SK-N-SH (cell line): ENCODE measurements around the gene FOXP1. TPM values are rescaled to one million over a fixed set of nuclear protein-coding genes. Genes with fewer than 3 reads are reported as not detected.

Experiments
- CTCF ChIA-PET: fragments of 300-600, 350-600 bp; formaldehyde crosslinking; extraction: SDS; loops from one replicate; lab custom pipeline; 2021; lab: Yijun Ruan, JAX
- POLR2A ChIA-PET: fragments of 350-600 bp; sonication (Branson Sonifier 250); formaldehyde crosslinking; extraction: SDS; loops from one replicate; lab custom pipeline; 2020; ENCODE audit warnings: antibody characterized with exemption, inconsistent platforms; lab: Yijun Ruan, JAX
- DNase-seq: peaks from one replicate; pipeline ENCODE4 v3.0.0; 2012
- H2AFZ ChIP-seq: fragments of 200-600 bp; sonication (generic); 2 replicates; pipeline ENCODE4 v1.8.1; 2016; ENCODE audit warnings: antibody characterized with exemption, mild to moderate bottlenecking, low read depth
- H3F3A ChIP-seq: fragments of 200-600 bp; sonication (generic); replicated peaks from 2 replicates; pipeline ENCODE3; 2016; ENCODE audit warnings: antibody characterized with exemption, mild to moderate bottlenecking; ENCODE audit not compliant: insufficient read depth
- H3K27ac ChIP-seq, 2 experiments: fragments of 200-500 bp in 1 of 2; fragments of 200-600 bp in 1 of 2; sonication (Bioruptor generic) in 1 of 2; sonication (generic), shearing (Covaris generic) in 1 of 2; 2 replicates each; pipeline versions ENCODE4 v1.5.1 to v1.6.1; 2014 to 2016; ENCODE audit warnings: low read depth in 2 of 2, inconsistent platforms in 1 of 2, low read length in 1 of 2, mild to moderate bottlenecking in 1 of 2, mixed read lengths in 1 of 2
- H3K27me3 ChIP-seq: fragments of 200-600 bp; sonication (generic), shearing (Covaris generic); 2 replicates; pipeline ENCODE4 v1.6.1; 2016; ENCODE audit warnings: mixed run types; ENCODE audit not compliant: insufficient read depth
- H3K36me3 ChIP-seq, 2 experiments: fragments of 200-500 bp in 1 of 2; fragments of 200-600 bp in 1 of 2; sonication (Bioruptor generic) in 1 of 2; sonication (generic) in 1 of 2; replicated peaks in 1 of 2; 2 replicates each; pipeline versions ENCODE3 to v1.5.1; 2014 to 2016; ENCODE audit warnings: low read length in 1 of 2, mild to moderate bottlenecking in 1 of 2; ENCODE audit not compliant: insufficient read depth in 2 of 2, control insufficient read depth in 1 of 2
- H3K4me1 ChIP-seq, 2 experiments: fragments of 200-500 bp in 1 of 2; fragments of 200-600 bp in 1 of 2; sonication (Bioruptor generic) in 1 of 2; sonication (generic), shearing (Covaris generic) in 1 of 2; 2 replicates each; pipeline versions ENCODE4 v1.5.1 to v1.6.1; 2014 to 2016; ENCODE audit warnings: low read depth in 1 of 2, low read length in 1 of 2, mixed run types in 1 of 2; ENCODE audit not compliant: insufficient read depth in 2 of 2, control insufficient read depth in 1 of 2
- H3K4me2 ChIP-seq: fragments of 200-600 bp; sonication (generic), shearing (Covaris generic); 2 replicates; pipeline ENCODE4 v1.6.1; 2017; ENCODE audit warnings: mixed run types
- H3K4me3 ChIP-seq, 2 experiments: fragments of 200-500 bp in 1 of 2; fragments of 200-600 bp in 1 of 2; sonication (Bioruptor generic) in 1 of 2; sonication (generic), shearing (Covaris generic) in 1 of 2; 2 replicates each; pipeline versions ENCODE4 v1.5.1 to v1.8.1; 2014 to 2016; ENCODE audit warnings: low read depth in 2 of 2, inconsistent platforms in 1 of 2, low read length in 1 of 2, mild to moderate bottlenecking in 1 of 2, mixed read lengths in 1 of 2, moderate library complexity in 1 of 2
- H3K79me2 ChIP-seq: fragments of 200-600 bp; sonication (generic); 2 replicates; pipeline ENCODE4 v1.8.1; 2017; ENCODE audit warnings: mild to moderate bottlenecking; ENCODE audit not compliant: insufficient read depth
- H3K9ac ChIP-seq: fragments of 200-600 bp; sonication (generic); 2 replicates; pipeline ENCODE4 v1.6.1; 2017; ENCODE audit warnings: mixed run types
- H3K9me2 ChIP-seq: fragments of 200-600 bp; sonication (generic); 2 replicates; pipeline ENCODE4 v1.6.1; 2017; ENCODE audit warnings: mixed run types
- H3K9me3 ChIP-seq: fragments of 200-600 bp; sonication (generic); 2 replicates; pipeline ENCODE4 v1.6.1; 2017; ENCODE audit warnings: mixed run types, mild to moderate bottlenecking, moderate library complexity
- H4K20me1 ChIP-seq: fragments of 200-600 bp; sonication (generic); 2 replicates; pipeline ENCODE4 v1.6.1; 2017; ENCODE audit warnings: mild to moderate bottlenecking, mixed run types; ENCODE audit not compliant: insufficient read depth
- CHD2 ChIP-seq: fragments of 150-350 bp; IDR thresholded peaks from 2 replicates; pipeline ENCODE4 v1.6.1; 2018; ENCODE audit warnings: low read length; ENCODE audit not compliant: partially characterized antibody
- ELF1 ChIP-seq: IDR thresholded peaks from 2 replicates; pipeline ENCODE4 v1.4.0; 2012
- EZH2phosphoT487 ChIP-seq: fragments of 200-600 bp; sonication (generic); IDR thresholded peaks from 2 replicates; pipeline ENCODE4 v1.6.1; 2017; ENCODE audit warnings: low read depth, mixed run types, mild to moderate bottlenecking, antibody characterized with exemption, moderate library complexity, borderline replicate concordance
- FOXJ3 ChIP-seq: sonication (generic); formaldehyde crosslinking; IDR thresholded peaks from 2 replicates; pipeline ENCODE4 v1.5.1; 2020; ENCODE audit warnings: mild to moderate bottlenecking, missing genetic modification reagents
- MAX ChIP-seq: IDR thresholded peaks from 2 replicates; pipeline ENCODE4 v1.4.0; 2012; ENCODE audit warnings: low read depth
- NFIC ChIP-seq: IDR thresholded peaks from 2 replicates; pipeline ENCODE4 v1.4.0; 2012; ENCODE audit warnings: borderline replicate concordance
- PBX3 ChIP-seq: IDR thresholded peaks from 2 replicates; pipeline ENCODE4; 2012
- RCOR1 ChIP-seq: fragments of 150-350 bp; IDR thresholded peaks from 2 replicates; pipeline ENCODE4 v1.6.1; 2017; ENCODE audit warnings: antibody characterized with exemption, low read length
- RFX5 ChIP-seq: IDR thresholded peaks from 2 replicates; pipeline ENCODE4 v1.6.1; 2012; ENCODE audit warnings: mild to moderate bottlenecking, improper control_type of control experiment, low read length
- SMC3 ChIP-seq: IDR thresholded peaks from 2 replicates; pipeline ENCODE4 v1.6.1; 2012; ENCODE audit warnings: low read depth, low read length, improper control_type of control experiment
- USF2 ChIP-seq: fragments of 150-350 bp; IDR thresholded peaks from 2 replicates; pipeline ENCODE4 v1.6.1; 2017; ENCODE audit warnings: antibody characterized with exemption, low read length, low read depth, borderline replicate concordance
- WGBS: methylation state at CpG from one replicate; pipeline ENCODE4 v1.1.6; 2017; ENCODE audit warnings: low lambda C conversion rate; 5-methylcytosine and 5-hydroxymethylcytosine counted together
- polyA plus RNA-seq, 3 experiments: library from polyadenylated mRNA; depleted of rRNA; stranded (reverse); fragments of >200 nt; gene quantifications; 2 replicates each; pipeline ENCODE4 v1.2.3, GENCODE V29; 2012
- TF ChIP-seq, protein P1 (sequence below): fragments of 150-350 bp; IDR thresholded peaks from 2 replicates; pipeline ENCODE4 v1.6.1; 2016; ENCODE audit warnings: mild to moderate bottlenecking, low read depth, low read length
- TF ChIP-seq, protein P2 (sequence below): IDR thresholded peaks from 2 replicates; pipeline ENCODE4 v1.4.0; 2012; ENCODE audit warnings: low read depth, borderline replicate concordance

Gene FOXP1
- polyA plus RNA-seq, 1 of the 3 experiments (the other 2 are of a cell fraction): 8.8 TPM

DNA sequence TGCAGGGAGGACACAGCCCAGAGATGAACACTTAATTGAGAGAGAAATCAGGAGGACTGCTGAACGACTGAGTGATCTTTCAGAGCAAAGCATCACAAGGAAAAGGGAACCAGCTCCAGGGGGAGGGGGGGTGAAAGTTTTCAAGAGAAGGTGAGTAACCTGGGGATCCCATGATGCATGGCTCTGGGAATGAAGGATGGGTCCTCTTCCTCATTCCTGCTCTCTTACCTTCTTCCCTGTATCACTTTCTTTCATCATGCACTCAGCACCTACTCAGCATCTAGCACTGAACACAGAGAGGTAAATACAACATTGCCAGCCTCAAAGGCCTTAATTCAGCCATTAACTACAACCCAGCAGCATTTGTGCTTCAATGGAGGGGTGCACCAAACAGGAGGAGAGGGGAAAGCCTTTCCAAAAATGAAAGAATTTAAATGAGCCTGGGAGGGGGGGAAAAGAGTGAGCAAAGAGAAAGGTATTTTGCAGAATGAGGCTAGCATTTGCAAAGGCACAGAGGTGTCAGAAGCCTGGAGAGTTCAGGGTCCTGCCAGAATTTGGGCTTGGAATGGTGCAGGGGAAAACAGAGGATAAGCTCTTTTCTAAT lies 427.4 kb downstream of the FOXP1 start:
- Histone ChIP-seq H3K4me1 (no peaks in the 10 kb centered on the region), H3K27ac (no peak overlapping the region), H3K79me2 (peaks cover 3% of the 10 kb centered on the region; the same call in 1 of the 2 replicates), H3F3A (no peaks in the 10 kb centered on the region), H3K36me3 (no peaks in the 10 kb centered on the region), H3K9me2 (no peaks in the 10 kb centered on the region), H3K4me3 (no peak overlapping the region), H4K20me1 (no peaks in the 10 kb centered on the region), H3K27me3 (no peaks in the 10 kb centered on the region), H3K4me2 (no peak overlapping the region), H3K9me3 (no peaks in the 10 kb centered on the region), H2AFZ (no peak overlapping the region), H3K9ac (no peak overlapping the region)
- no peak for DNase-seq
- TF ChIP-seq RFX5: no peak
- TF ChIP-seq SMC3: no peak
- TF ChIP-seq, protein P1, sequence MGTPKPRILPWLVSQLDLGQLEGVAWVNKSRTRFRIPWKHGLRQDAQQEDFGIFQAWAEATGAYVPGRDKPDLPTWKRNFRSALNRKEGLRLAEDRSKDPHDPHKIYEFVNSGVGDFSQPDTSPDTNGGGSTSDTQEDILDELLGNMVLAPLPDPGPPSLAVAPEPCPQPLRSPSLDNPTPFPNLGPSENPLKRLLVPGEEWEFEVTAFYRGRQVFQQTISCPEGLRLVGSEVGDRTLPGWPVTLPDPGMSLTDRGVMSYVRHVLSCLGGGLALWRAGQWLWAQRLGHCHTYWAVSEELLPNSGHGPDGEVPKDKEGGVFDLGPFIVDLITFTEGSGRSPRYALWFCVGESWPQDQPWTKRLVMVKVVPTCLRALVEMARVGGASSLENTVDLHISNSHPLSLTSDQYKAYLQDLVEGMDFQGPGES: no peak
- TF ChIP-seq, protein P2, sequence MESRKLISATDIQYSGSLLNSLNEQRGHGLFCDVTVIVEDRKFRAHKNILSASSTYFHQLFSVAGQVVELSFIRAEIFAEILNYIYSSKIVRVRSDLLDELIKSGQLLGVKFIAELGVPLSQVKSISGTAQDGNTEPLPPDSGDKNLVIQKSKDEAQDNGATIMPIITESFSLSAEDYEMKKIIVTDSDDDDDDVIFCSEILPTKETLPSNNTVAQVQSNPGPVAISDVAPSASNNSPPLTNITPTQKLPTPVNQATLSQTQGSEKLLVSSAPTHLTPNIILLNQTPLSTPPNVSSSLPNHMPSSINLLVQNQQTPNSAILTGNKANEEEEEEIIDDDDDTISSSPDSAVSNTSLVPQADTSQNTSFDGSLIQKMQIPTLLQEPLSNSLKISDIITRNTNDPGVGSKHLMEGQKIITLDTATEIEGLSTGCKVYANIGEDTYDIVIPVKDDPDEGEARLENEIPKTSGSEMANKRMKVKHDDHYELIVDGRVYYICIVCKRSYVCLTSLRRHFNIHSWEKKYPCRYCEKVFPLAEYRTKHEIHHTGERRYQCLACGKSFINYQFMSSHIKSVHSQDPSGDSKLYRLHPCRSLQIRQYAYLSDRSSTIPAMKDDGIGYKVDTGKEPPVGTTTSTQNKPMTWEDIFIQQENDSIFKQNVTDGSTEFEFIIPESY: no peak
- no peak for TF ChIP-seq FOXJ3 (CRISPR knock-in tag)
- no peak for TF ChIP-seq NFIC
- TF ChIP-seq CHD2: no peak
- no peak for TF ChIP-seq RCOR1
- no peak for TF ChIP-seq EZH2phosphoT487
- no peak for TF ChIP-seq PBX3
- no peak for TF ChIP-seq USF2
- no peak for TF ChIP-seq MAX
- no peak for TF ChIP-seq ELF1
- 71% methylated on average over 1 of the region's 1 CpG for WGBS
- CTCF ChIA-PET: no interaction called here
- POLR2A ChIA-PET: no interaction called here
